HCT116 (cell line): ENCODE measurements around the gene SLC16A10. TPM values are rescaled to one million over a fixed set of nuclear protein-coding genes. Genes with fewer than 3 reads are reported as not detected.

ENCODE experiments used
- ATAC-seq: fragments of 200-7000 bp; cut with Tn5 transposase; 2 replicates; pipeline ENCODE4 v1.9.1; 2020; ENCODE audit warnings: mild to moderate bottlenecking, moderate library complexity
- BruUV-seq: library from RNA; stranded (reverse); fragments of 400-500 nt; replicated peaks from 2 replicates; lab custom pipeline; 2021; lab: Mats Ljungman, UMichigan
- CTCF ChIA-PET: fragments of 300-600 bp; sonication (Branson Sonifier 250); formaldehyde crosslinking; loops from one replicate; lab custom pipeline; 2021; ENCODE audit warnings: antibody characterized with exemption; lab: Charles Lee
- POLR2A ChIA-PET: fragments of 300-600, 350-600 bp; sonication (Branson Sonifier 250); formaldehyde crosslinking; loops from one replicate; lab custom pipeline; 2021; ENCODE audit warnings: antibody characterized with exemption; lab: Charles Lee
- RAD21 ChIA-PET, 2 experiments: fragments of 300-600 bp; sonication (Branson Sonifier 250); formaldehyde crosslinking; loops; one replicate each; lab custom pipeline; 2023; ENCODE audit warnings: low total read pairs in 2 of 2; ENCODE audit not compliant: uncharacterized antibody in 2 of 2, unreplicated experiment in 2 of 2, low non-redundant PET in 1 of 2; lab: Charles Lee
- DNase-seq: peaks from one replicate; pipeline ENCODE4 v3.0.0-alpha.2; 2010; ENCODE audit warnings: low read depth, low spot score
- H2AFZ ChIP-seq: fragments of 200-600 bp; shearing (Covaris generic), sonication (generic); 2 replicates; pipeline ENCODE4 v1.6.1; 2017; ENCODE audit warnings: low read depth, mixed run types, mixed read lengths, antibody characterized with exemption, low read length; ENCODE audit not compliant: poor library complexity, severe bottlenecking
- H3K27ac ChIP-seq: 2 replicates; pipeline ENCODE4 v1.5.1; 2012; ENCODE audit warnings: low read depth, low read length
- H3K27me3 ChIP-seq: fragments of 200-600 bp; sonication (generic); 2 replicates; pipeline ENCODE4 v1.6.1; 2016; ENCODE audit warnings: mixed run types, low read length, mixed read lengths; ENCODE audit not compliant: insufficient read depth
- H3K36me3 ChIP-seq, 2 experiments: fragments of 200-500 bp in 1 of 2; fragments of 200-600 bp in 1 of 2; sonication (Bioruptor generic) in 1 of 2; sonication (generic) in 1 of 2; 2 replicates each; pipeline versions ENCODE4 v1.5.1 to v1.6.1; 2014 to 2016; ENCODE audit warnings: low read length in 2 of 2, inconsistent platforms in 1 of 2, mixed read lengths in 1 of 2, mixed run types in 1 of 2; ENCODE audit not compliant: insufficient read depth in 2 of 2, control insufficient read depth in 1 of 2
- H3K4me1 ChIP-seq, 2 experiments: fragments of 200-600 bp in 1 of 2; sonication (generic) in 1 of 2; 2 replicates each; pipeline versions ENCODE4 v1.5.1 to v1.6.1; 2012 to 2017; ENCODE audit warnings: low read length in 2 of 2, inconsistent platforms in 1 of 2, mild to moderate bottlenecking in 1 of 2, mixed read lengths in 1 of 2, mixed run types in 1 of 2, moderate library complexity in 1 of 2; ENCODE audit not compliant: insufficient read depth in 2 of 2, control insufficient read depth in 1 of 2
- H3K4me2 ChIP-seq: fragments of 200-600 bp; sonication (generic); 2 replicates; pipeline ENCODE4 v1.6.1; 2017; ENCODE audit warnings: mixed run types, low read length, mixed read lengths
- H3K4me3 ChIP-seq, 2 experiments: fragments of 200-600 bp in 1 of 2; sonication (generic) in 1 of 2; replicated peaks in 1 of 2; 2 replicates each; pipeline ENCODE4 v1.5.1; 2011 to 2016; ENCODE audit warnings: low read length in 2 of 2, control low read depth in 1 of 2, low read depth in 1 of 2, mild to moderate bottlenecking in 1 of 2, mixed read lengths in 1 of 2, mixed run types in 1 of 2
- H3K79me2 ChIP-seq: fragments of 200-600 bp; sonication (generic); 2 replicates; pipeline ENCODE4 v1.6.1; 2017; ENCODE audit warnings: mild to moderate bottlenecking, mixed run types, low read length, moderate library complexity, mixed read lengths; ENCODE audit not compliant: insufficient read depth
- H3K9ac ChIP-seq: fragments of 200-600 bp; sonication (generic); 2 replicates; pipeline ENCODE4 v1.6.1; 2016; ENCODE audit warnings: low read length, mixed read lengths
- H3K9me2 ChIP-seq: fragments of 200-600 bp; sonication (generic), shearing (Covaris generic); 2 replicates; pipeline ENCODE4 v1.6.1; 2017; ENCODE audit warnings: mixed run types, mild to moderate bottlenecking, moderate library complexity; ENCODE audit not compliant: insufficient read depth
- H3K9me3 ChIP-seq, 2 experiments: fragments of 200-500 bp in 1 of 2; fragments of 200-600 bp in 1 of 2; sonication (Bioruptor generic) in 1 of 2; sonication (generic) in 1 of 2; 2 replicates each; pipeline ENCODE4 v1.6.1; 2014 to 2017; ENCODE audit warnings: low read length in 2 of 2, mixed read lengths in 2 of 2, inconsistent platforms in 1 of 2, low read depth in 1 of 2, mild to moderate bottlenecking in 1 of 2, mixed run types in 1 of 2, moderate library complexity in 1 of 2; ENCODE audit not compliant: control insufficient read depth in 1 of 2, insufficient read depth in 1 of 2
- H4K20me1 ChIP-seq: fragments of 200-600 bp; sonication (generic), shearing (Covaris generic); 2 replicates; pipeline ENCODE4 v1.6.1; 2017; ENCODE audit warnings: mixed run types, mild to moderate bottlenecking, moderate library complexity; ENCODE audit not compliant: insufficient read depth
- EZH2 ChIP-seq: fragments of 200-600 bp; sonication (generic); IDR thresholded peaks from 2 replicates; pipeline ENCODE4 v1.6.1; 2017; ENCODE audit warnings: antibody characterized with exemption, mixed run types
- JUND ChIP-seq: IDR thresholded peaks from 2 replicates; pipeline ENCODE4 v1.6.1; 2012
- POLR2A ChIP-seq: IDR thresholded peaks from 2 replicates; pipeline ENCODE4 v1.7.0; 2011; ENCODE audit warnings: borderline replicate concordance; ENCODE audit not compliant: insufficient read depth, insufficient read length; ENCODE audit errors: extremely low read depth
- POLR2AphosphoS5 ChIP-seq: IDR thresholded peaks from 2 replicates; pipeline ENCODE4 v1.6.1; 2011; ENCODE audit warnings: mild to moderate bottlenecking, low read depth, low read length, moderate library complexity
- SIN3A ChIP-seq: IDR thresholded peaks from 2 replicates; pipeline ENCODE4 v1.6.1; 2012; ENCODE audit warnings: low read depth
- SP1 ChIP-seq: IDR thresholded peaks from 2 replicates; pipeline ENCODE4 v1.6.1; 2012; ENCODE audit warnings: low read depth
- SRF ChIP-seq: IDR thresholded peaks from 2 replicates; pipeline ENCODE4 v1.6.1; 2012; ENCODE audit warnings: low read depth
- TCF7L2 ChIP-seq: IDR thresholded peaks from 2 replicates; pipeline ENCODE4 v1.7.0; 2011; ENCODE audit warnings: borderline replicate concordance, inconsistent platforms; ENCODE audit not compliant: insufficient read depth, insufficient read length; ENCODE audit errors: extremely low read depth
- YY1 ChIP-seq: IDR thresholded peaks from 2 replicates; pipeline ENCODE4 v1.6.1; 2011; ENCODE audit warnings: low read length, low read depth, moderate library complexity, mild to moderate bottlenecking; ENCODE audit not compliant: insufficient replicate concordance; ENCODE audit errors: extremely low read depth
- ZFX ChIP-seq: fragments of 450-650 bp; IDR thresholded peaks from 2 replicates; pipeline ENCODE4 v1.6.1; 2017
- intact Hi-C: fragments of 100-400 bp; cut with micrococcal nuclease; formaldehyde crosslinking; loops from 2 replicates; pipeline ENCODE4 v1.10.0; 2022
- total RNA-seq: library from RNA; stranded (reverse); gene quantifications from one replicate; pipeline ENCODE4 v1.2.1, GENCODE V29; 2021; ENCODE audit not compliant: unreplicated experiment
- TF ChIP-seq, protein P1 (sequence below): IDR thresholded peaks from 2 replicates; pipeline ENCODE4 v1.6.1; 2012; ENCODE audit warnings: low read depth
- TF ChIP-seq, protein P2 (sequence below): IDR thresholded peaks from 2 replicates; pipeline ENCODE4 v1.6.1; 2012

Gene SLC16A10
- total RNA-seq, 1 experiment from 2014 or later, result 8.3 TPM

DNA sequence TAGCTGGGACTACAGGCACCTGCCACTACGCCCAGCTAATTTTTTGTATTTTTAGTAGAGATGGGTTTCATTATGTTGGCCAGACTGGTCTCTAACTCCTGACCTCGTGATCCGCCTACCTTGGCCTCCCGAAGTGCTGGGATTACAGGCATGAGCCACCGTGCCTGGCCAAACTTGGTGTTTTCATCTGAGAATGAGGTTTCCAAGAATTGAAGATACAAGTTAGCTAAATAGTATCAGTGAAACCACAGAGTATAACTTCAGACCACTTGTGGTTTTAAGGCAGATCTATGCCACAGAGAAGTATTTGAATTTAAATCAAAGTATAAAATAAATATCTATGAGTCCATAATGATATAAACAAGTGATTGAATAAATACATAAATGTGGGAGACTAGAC lies 70.1 kb downstream of the SLC16A10 start (continued):
- TF ChIP-seq, protein P1, sequence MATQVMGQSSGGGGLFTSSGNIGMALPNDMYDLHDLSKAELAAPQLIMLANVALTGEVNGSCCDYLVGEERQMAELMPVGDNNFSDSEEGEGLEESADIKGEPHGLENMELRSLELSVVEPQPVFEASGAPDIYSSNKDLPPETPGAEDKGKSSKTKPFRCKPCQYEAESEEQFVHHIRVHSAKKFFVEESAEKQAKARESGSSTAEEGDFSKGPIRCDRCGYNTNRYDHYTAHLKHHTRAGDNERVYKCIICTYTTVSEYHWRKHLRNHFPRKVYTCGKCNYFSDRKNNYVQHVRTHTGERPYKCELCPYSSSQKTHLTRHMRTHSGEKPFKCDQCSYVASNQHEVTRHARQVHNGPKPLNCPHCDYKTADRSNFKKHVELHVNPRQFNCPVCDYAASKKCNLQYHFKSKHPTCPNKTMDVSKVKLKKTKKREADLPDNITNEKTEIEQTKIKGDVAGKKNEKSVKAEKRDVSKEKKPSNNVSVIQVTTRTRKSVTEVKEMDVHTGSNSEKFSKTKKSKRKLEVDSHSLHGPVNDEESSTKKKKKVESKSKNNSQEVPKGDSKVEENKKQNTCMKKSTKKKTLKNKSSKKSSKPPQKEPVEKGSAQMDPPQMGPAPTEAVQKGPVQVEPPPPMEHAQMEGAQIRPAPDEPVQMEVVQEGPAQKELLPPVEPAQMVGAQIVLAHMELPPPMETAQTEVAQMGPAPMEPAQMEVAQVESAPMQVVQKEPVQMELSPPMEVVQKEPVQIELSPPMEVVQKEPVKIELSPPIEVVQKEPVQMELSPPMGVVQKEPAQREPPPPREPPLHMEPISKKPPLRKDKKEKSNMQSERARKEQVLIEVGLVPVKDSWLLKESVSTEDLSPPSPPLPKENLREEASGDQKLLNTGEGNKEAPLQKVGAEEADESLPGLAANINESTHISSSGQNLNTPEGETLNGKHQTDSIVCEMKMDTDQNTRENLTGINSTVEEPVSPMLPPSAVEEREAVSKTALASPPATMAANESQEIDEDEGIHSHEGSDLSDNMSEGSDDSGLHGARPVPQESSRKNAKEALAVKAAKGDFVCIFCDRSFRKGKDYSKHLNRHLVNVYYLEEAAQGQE, result no peak
- TF ChIP-seq YY1 (no peak), TCF7L2 (no peak), SRF (no peak), POLR2A (no peak), SIN3A (no peak), SP1 (no peak), EZH2 (no peak), JUND (no peak)

DNA sequence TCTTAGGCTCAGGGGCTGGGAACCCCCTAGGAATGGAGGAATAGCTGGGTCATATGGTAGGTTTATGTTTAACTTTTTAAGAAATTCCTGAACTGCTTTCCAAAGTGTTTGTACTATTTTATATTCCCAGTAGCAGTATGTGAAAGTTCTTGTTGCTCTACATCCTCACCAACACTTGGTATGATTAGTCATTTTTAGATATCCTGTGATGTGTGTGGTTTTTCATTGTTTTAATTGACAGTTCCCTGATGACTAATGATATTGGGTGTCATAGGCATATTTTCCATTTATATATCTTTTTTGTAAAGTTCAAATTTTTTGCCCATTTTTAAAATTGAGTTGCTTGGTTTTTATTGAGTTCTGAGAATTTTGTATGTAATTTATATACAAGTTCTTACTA lies 72.3 kb downstream of the SLC16A10 start:
- Histone ChIP-seq H3K4me2 (no peak overlapping the region; the same call in 1 of the 2 replicates), H3K4me3 (no peak overlapping the region), H3K9me2 (no peaks in the 10 kb centered on the region), H4K20me1 (no peaks in the 10 kb centered on the region), H2AFZ (no peak overlapping the region), H3K27ac (no peak overlapping the region), H3K36me3 (no peaks in the 10 kb centered on the region), H3K9me3 (no peaks in the 10 kb centered on the region), H3K79me2 (no peaks in the 10 kb centered on the region), H3K4me1 (0 out of 4 replicates have a peak, but pooled peaks cover 0 to 3% of the 10 kb centered on the region in 2 experiments), H3K9ac (no peak overlapping the region), H3K27me3 (no peaks in the 10 kb centered on the region)
- no TSS peak for BruUV-seq
- ATAC-seq (no peak), DNase-seq (no peak)
- TF ChIP-seq YY1 (no peak), POLR2AphosphoS5 (no peak), SIN3A (no peak), ZFX (no peak), SRF (no peak), SP1 (no peak)
- TF ChIP-seq, protein P2, sequence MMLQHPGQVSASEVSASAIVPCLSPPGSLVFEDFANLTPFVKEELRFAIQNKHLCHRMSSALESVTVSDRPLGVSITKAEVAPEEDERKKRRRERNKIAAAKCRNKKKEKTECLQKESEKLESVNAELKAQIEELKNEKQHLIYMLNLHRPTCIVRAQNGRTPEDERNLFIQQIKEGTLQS, result no peak
- ChIA-PET RAD21 (no interaction called here), POLR2A (no interaction called here), CTCF (no interaction called here)
- intact Hi-C loops, result no loop called here
